Vagina (tissue), 2 donors: ENCODE data around the gene DSC1.

Experiments used
- CTCF ChIP-seq, 3 experiments: fragments of 450-650 bp in 2 of 3; fragments of 200-600 bp in 1 of 3; sonication (generic) in 1 of 3; IDR thresholded peaks; one replicate each; pipeline ENCODE4 v1.5.1; 2017 to 2019; ENCODE audit warnings: antibody characterized with exemption in 3 of 3, mild to moderate bottlenecking in 2 of 3, moderate library complexity in 2 of 3
- POLR2A ChIP-seq, 2 donors: fragments of 450-650 bp; IDR thresholded peaks; one replicate each; pipeline ENCODE4 v1.6.1; 2017; ENCODE audit warnings: antibody characterized with exemption in 2 of 2, mild to moderate bottlenecking in 2 of 2, moderate library complexity in 2 of 2
- POLR2AphosphoS5 ChIP-seq, 2 donors: sonication (generic); formaldehyde crosslinking; IDR thresholded peaks; one replicate each; pipeline ENCODE4 v1.9.0; 2017; ENCODE audit warnings: antibody characterized with exemption in 2 of 2, mild to moderate bottlenecking in 2 of 2, low read depth in 1 of 2; ENCODE audit not compliant: insufficient read depth in 1 of 2

- TF ChIP-seq CTCF (IDR thresholded peaks at IDR 0.05) (no peak), POLR2A (IDR thresholded peaks at IDR 0.05) (no peak), POLR2AphosphoS5 (IDR thresholded peaks at IDR 0.05; ENCODE audit: insufficient read depth in 1 of 2, low read depth in 1 of 2) (peak in 1 of 2 donors; percentile 66)
These were observed 15.8 kb downstream of the DSC1 start for GRCh38 chr18:31146809-31147208.
